Measurements from ENCODE around the gene KNOP1.

Gene KNOP1

GRCh38 chr16:19749571-19750080, 31.6 kb upstream of the KNOP1 start:
- DNase-seq (ENCODE audit: low spot score): no peak
- no peaks in the 10 kb centered on the region for H3K9me3 Mint-ChIP-seq
- no peak overlapping the region for H3K4me3 Mint-ChIP-seq
- no peaks in the 10 kb centered on the region for H3K36me3 Mint-ChIP-seq (ENCODE audit: low read depth)
- no peaks in the 10 kb centered on the region for H3K27me3 Mint-ChIP-seq (ENCODE audit: low read depth)
- H3K4me1 Mint-ChIP-seq (ENCODE audit: low read depth): no peaks in the 10 kb centered on the region
- H3K27ac Mint-ChIP-seq: no peak overlapping the region

DNA sequence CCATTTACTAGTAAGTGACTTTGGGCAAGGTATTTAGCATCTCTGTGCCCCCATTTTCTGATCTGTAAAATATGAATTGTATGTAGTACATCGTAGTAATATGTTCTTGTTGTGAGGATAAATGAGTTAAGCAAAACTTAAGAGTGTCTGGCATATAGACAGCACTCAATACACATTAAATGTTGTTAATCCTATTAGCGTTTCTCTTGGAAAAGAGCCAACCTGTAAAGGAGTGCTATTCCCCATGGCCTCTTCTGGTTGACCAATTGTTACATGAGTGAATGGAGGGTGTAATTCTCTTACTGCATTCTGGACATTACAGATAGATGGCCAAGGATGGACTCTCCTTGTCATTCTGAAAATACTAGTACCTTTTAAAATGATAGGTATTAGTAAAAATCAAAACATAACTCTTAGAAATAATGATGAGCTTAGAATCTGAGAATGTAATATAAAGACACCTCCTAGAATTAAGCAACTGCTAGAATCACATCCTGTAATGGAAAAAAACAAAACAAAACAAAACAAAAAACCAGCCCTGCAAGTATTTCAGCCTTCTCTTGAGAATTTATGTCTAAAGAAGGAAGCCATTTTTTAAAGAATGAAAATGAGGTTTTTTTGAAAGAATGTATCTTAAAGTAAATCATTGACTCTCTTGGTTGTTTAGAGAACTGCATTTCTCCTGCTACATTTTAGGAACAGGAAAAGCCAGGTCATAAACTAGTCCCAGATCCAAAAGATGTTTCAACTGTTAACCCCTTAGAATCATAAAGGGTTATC, 30.6 kb upstream of the KNOP1 start:
- Mint-ChIP-seq H3K4me3 (no peak overlapping the region), H3K4me1 (ENCODE audit: low read depth) (no peaks in the 10 kb centered on the region), H3K36me3 (ENCODE audit: low read depth) (no peaks in the 10 kb centered on the region), H3K27ac (no peak overlapping the region), H3K9me3 (no peaks in the 10 kb centered on the region), H3K27me3 (ENCODE audit: low read depth) (no peaks in the 10 kb centered on the region)
- DNase-seq (ENCODE audit: low spot score): no peak

- Mint-ChIP-seq H3K27ac (no peak overlapping the region), H3K9me3 (no peaks in the 10 kb centered on the region), H3K36me3 (ENCODE audit: low read depth) (no peaks in the 10 kb centered on the region), H3K27me3 (ENCODE audit: low read depth) (no peaks in the 10 kb centered on the region), H3K4me3 (no peak overlapping the region), H3K4me1 (ENCODE audit: low read depth) (no peaks in the 10 kb centered on the region)
- DNase-seq (ENCODE audit: low spot score): no peak
Measured at GRCh38 chr16:19746561-19746960, 28.5 kb upstream of the KNOP1 start.

GRCh38 chr16:19745286-19746010, 27.4 kb upstream of the KNOP1 start:
- no peaks in the 10 kb centered on the region for H3K36me3 Mint-ChIP-seq (ENCODE audit: low read depth)
- H3K27ac Mint-ChIP-seq: no peak overlapping the region
- no peaks in the 10 kb centered on the region for H3K9me3 Mint-ChIP-seq
- no peaks in the 10 kb centered on the region for H3K4me1 Mint-ChIP-seq (ENCODE audit: low read depth)
- H3K27me3 Mint-ChIP-seq (ENCODE audit: low read depth): no peaks in the 10 kb centered on the region
- no peak overlapping the region for H3K4me3 Mint-ChIP-seq
- no peak for DNase-seq (ENCODE audit: low spot score)

DNA sequence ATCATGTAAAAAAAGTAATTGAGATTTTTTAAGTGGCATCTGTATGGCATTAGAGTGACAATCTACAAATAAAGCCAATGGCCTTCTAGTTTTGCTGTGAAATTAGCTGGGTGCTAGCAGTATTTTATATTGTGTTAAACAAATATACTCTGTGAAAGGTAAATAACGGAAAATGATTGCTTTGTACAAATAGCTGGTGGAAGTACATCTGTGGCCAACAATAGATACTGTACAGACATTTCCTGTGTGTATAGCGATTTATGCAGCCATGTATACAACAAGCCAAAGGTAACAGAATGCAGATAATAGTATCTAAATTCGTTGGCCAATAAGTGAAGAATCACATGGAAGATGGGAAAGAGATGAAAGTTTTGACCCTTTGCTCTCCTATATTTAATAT, 26.6 kb upstream of the KNOP1 start:
- no peaks in the 10 kb centered on the region for H3K27me3 Mint-ChIP-seq (ENCODE audit: low read depth)

GRCh38 chr16:19743816-19744159, 25.8 kb upstream of the KNOP1 start:
- Mint-ChIP-seq H3K4me3 (no peak overlapping the region), H3K27me3 (ENCODE audit: low read depth) (no peaks in the 10 kb centered on the region), H3K27ac (no peak overlapping the region), H3K36me3 (ENCODE audit: low read depth) (no peaks in the 10 kb centered on the region), H3K4me1 (ENCODE audit: low read depth) (no peaks in the 10 kb centered on the region), H3K9me3 (no peaks in the 10 kb centered on the region)
- no peak for DNase-seq (ENCODE audit: low spot score)

More for the DNA sequence above, 26.6 kb upstream of the KNOP1 start:
- Mint-ChIP-seq H3K27ac (no peak overlapping the region), H3K9me3 (no peaks in the 10 kb centered on the region), H3K36me3 (ENCODE audit: low read depth) (no peaks in the 10 kb centered on the region), H3K4me1 (ENCODE audit: low read depth) (no peaks in the 10 kb centered on the region), H3K4me3 (no peak overlapping the region)
- no peak for DNase-seq (ENCODE audit: low spot score)

DNA sequence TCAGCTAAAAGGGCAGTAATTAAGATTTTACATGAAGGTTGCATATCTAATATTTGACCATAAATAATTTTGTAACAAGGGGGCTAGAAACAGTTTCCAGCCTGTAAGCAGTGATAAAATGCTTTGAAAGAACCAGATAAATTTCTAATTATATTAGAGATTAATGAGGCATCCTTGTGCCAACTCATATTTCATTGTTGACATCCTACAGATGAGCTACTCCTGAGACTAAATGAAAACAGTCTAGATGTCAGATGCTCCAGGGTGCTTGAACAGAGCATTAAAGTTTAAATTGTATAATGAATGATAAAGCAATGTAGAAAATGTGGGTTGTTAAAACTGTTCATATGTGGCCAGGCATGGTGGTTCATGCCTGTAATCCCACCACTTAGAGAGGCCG, 23.3 kb upstream of the KNOP1 start:
- no peaks in the 10 kb centered on the region for H3K9me3 Mint-ChIP-seq
- H3K36me3 Mint-ChIP-seq (ENCODE audit: low read depth): no peaks in the 10 kb centered on the region
- H3K27ac Mint-ChIP-seq: no peak overlapping the region
- H3K4me3 Mint-ChIP-seq: no peak overlapping the region
- H3K4me1 Mint-ChIP-seq (ENCODE audit: low read depth): no peaks in the 10 kb centered on the region
- no peaks in the 10 kb centered on the region for H3K27me3 Mint-ChIP-seq (ENCODE audit: low read depth)
- DNase-seq (ENCODE audit: low spot score): no peak

DNA sequence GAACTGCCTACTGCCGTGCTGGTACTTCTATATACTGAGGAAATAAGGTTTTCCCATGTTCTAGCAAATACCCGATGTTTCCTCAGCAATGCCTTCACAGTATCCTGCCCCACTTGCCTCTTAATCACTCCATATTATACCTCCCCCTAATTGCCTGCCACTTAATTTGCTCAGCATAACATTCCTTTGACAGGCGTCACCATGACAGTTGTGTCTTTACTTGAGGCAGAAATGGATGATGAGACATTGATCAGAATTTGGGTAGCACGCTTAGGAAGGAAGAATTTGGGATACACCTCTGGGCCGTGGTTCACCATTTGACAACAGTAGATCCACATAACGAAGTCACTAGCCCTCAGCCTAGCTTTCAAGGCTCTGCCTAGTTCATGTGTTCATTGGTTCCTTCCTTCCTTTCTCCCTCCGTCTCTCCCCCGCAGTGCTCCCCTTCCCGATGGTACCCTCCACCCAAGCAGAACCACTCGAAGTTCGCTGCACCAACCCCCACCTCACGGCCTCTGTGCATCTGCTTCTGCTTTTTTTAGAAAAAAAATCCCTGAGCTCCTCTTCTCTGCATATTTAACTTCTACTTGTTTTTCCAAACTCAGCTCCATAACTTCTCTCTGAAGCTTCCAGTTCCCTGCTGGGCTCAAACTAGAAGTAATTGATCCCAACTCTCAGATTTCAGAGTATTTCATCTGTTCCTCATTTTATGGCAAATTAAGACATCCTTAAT, 19.4 kb upstream of the KNOP1 start:
- no peak for DNase-seq (ENCODE audit: low spot score)
- no peaks in the 10 kb centered on the region for H3K36me3 Mint-ChIP-seq (ENCODE audit: low read depth)
- no peaks in the 10 kb centered on the region for H3K27me3 Mint-ChIP-seq (ENCODE audit: low read depth)
- H3K4me3 Mint-ChIP-seq: no peak overlapping the region
- H3K27ac Mint-ChIP-seq: no peak overlapping the region
- no peaks in the 10 kb centered on the region for H3K9me3 Mint-ChIP-seq
- H3K4me1 Mint-ChIP-seq (ENCODE audit: low read depth): no peaks in the 10 kb centered on the region

DNA sequence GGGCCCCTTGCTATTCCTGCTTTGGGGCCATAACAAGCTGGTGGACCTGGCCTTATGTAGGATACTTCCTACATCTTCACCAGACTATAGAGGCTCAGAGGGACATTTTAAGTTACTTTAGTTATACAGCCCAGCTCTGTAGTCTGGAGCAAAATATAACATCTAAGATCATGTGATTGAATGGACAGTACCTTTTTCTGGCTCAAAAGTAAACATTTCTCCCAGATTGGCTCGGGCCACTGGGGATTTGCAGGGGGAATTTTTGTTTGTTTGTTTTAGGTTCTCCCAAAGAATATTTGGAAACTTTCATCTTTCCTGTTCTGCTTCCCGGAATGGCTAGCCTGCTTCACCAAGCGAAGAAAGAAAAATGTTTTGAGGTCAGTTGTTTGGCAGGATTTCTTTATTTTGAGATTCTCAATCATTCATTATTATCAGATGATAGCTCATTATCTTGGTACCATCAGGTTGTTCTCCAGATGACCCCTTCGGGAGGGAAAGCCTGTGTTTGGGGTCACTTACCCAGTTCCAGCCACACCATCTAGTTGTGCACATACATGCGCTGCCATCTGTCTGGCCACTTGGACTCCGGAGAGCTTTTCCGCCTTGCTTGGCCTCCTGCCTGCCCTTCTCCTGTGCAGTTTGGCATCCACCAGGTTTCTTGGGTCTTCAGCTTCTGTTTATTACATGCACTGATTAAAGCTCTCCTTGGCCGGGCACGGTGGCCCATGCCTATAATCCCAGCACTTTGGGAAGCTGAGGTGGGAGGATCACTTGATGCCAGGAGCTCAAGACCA, 17.2 kb upstream of the KNOP1 start:
- H3K36me3 Mint-ChIP-seq (ENCODE audit: low read depth): no peaks in the 10 kb centered on the region
- H3K4me3 Mint-ChIP-seq: no peak overlapping the region
- no peaks in the 10 kb centered on the region for H3K9me3 Mint-ChIP-seq
- H3K27ac Mint-ChIP-seq: no peak overlapping the region
- DNase-seq (ENCODE audit: low spot score): no peak
- no peaks in the 10 kb centered on the region for H3K4me1 Mint-ChIP-seq (ENCODE audit: low read depth)
- H3K27me3 Mint-ChIP-seq (ENCODE audit: low read depth): no peaks in the 10 kb centered on the region

- Mint-ChIP-seq H3K9me3 (no peaks in the 10 kb centered on the region), H3K4me3 (no peak overlapping the region), H3K27ac (no peak overlapping the region), H3K36me3 (ENCODE audit: low read depth) (no peaks in the 10 kb centered on the region), H3K4me1 (ENCODE audit: low read depth) (no peaks in the 10 kb centered on the region), H3K27me3 (ENCODE audit: low read depth) (no peaks in the 10 kb centered on the region)
- no peak for DNase-seq (ENCODE audit: low spot score)
Measured at GRCh38 chr16:19733551-19733950, 15.5 kb upstream of the KNOP1 start.

GRCh38 chr16:19728636-19728965, 10.6 kb upstream of the KNOP1 start:
- Mint-ChIP-seq H3K9me3 (no peaks in the 10 kb centered on the region), H3K4me1 (ENCODE audit: low read depth) (no peaks in the 10 kb centered on the region), H3K27ac (no peak overlapping the region), H3K4me3 (no peak overlapping the region), H3K36me3 (ENCODE audit: low read depth) (no peaks in the 10 kb centered on the region), H3K27me3 (ENCODE audit: low read depth) (no peaks in the 10 kb centered on the region)
- no peak for DNase-seq (ENCODE audit: low spot score)

GRCh38 chr16:19722981-19723380, 5.0 kb upstream of the KNOP1 start:
- H3K4me1 Mint-ChIP-seq (ENCODE audit: low read depth): peaks cover 12% of the 10 kb centered on the region
- no peak for DNase-seq (ENCODE audit: low spot score)
- no peaks in the 10 kb centered on the region for H3K27me3 Mint-ChIP-seq (ENCODE audit: low read depth)
- no peak overlapping the region for H3K27ac Mint-ChIP-seq
- no peaks in the 10 kb centered on the region for H3K36me3 Mint-ChIP-seq (ENCODE audit: low read depth)
- no peak overlapping the region for H3K4me3 Mint-ChIP-seq
- H3K9me3 Mint-ChIP-seq: no peaks in the 10 kb centered on the region

- no peak overlapping the region for H3K27ac Mint-ChIP-seq
- H3K4me1 Mint-ChIP-seq (ENCODE audit: low read depth): peaks cover 13% of the 10 kb centered on the region
- H3K4me3 Mint-ChIP-seq: no peak overlapping the region
- DNase-seq (ENCODE audit: low spot score): no peak
- no peaks in the 10 kb centered on the region for H3K9me3 Mint-ChIP-seq
- no peaks in the 10 kb centered on the region for H3K36me3 Mint-ChIP-seq (ENCODE audit: low read depth)
- no peaks in the 10 kb centered on the region for H3K27me3 Mint-ChIP-seq (ENCODE audit: low read depth)
Measured at GRCh38 chr16:19722269-19722952, 4.4 kb upstream of the KNOP1 start.

All from T-helper 2 cell treated with Interferon-gamma antibody and Interleukin-4, amounts not matched to agents 5 μg/mL and 100 μg/mL, for 36 hours (primary cell).